Fibroblast of lung (primary cell): Measurements from ENCODE around the gene TBCC. TPM values are rescaled to one million over a fixed set of nuclear protein-coding genes. Genes with fewer than 3 reads are reported as not detected.

Source experiments
- DNase-seq, 2 donors: peaks; one replicate each; pipeline versions ENCODE4 v3.0.0 to v3.0.0-alpha.2; 2010; ENCODE audit warnings: low read depth in 2 of 2
- H2AFZ ChIP-seq: 2 replicates; pipeline ENCODE4 v1.5.1; 2012; ENCODE audit warnings: low read length, control low read depth, inconsistent platforms
- H3K27ac ChIP-seq: 2 replicates; pipeline ENCODE4 v1.5.1; 2011; ENCODE audit warnings: low read length, control low read depth; ENCODE audit not compliant: insufficient read depth
- H3K27me3 ChIP-seq: 2 replicates; pipeline ENCODE4 v1.5.1; 2011; ENCODE audit warnings: mild to moderate bottlenecking, low read length; ENCODE audit not compliant: control insufficient read depth, insufficient read depth
- H3K36me3 ChIP-seq: 2 replicates; pipeline ENCODE4 v1.5.1; 2011; ENCODE audit warnings: low read length; ENCODE audit not compliant: control insufficient read depth, insufficient read depth
- H3K4me1 ChIP-seq: 2 replicates; pipeline ENCODE4 v1.5.1; 2011; ENCODE audit warnings: low read length; ENCODE audit not compliant: control insufficient read depth, insufficient read depth; ENCODE audit errors: extremely low read depth
- H3K4me2 ChIP-seq: 2 replicates; pipeline ENCODE4 v1.5.1; 2011; ENCODE audit warnings: low read length, control low read depth; ENCODE audit not compliant: insufficient read depth; ENCODE audit errors: extremely low read depth
- H3K4me3 ChIP-seq, 4 experiments: fragments of 200-600 bp in 1 of 4; sonication (generic) in 1 of 4; replicated peaks in 1 of 4; 2 replicates each; pipeline ENCODE4 v1.5.1; 2011 to 2016; ENCODE audit warnings: low read length in 4 of 4, low read depth in 3 of 4, mild to moderate bottlenecking in 3 of 4, control low read depth in 2 of 4, inconsistent platforms in 1 of 4, mixed read lengths in 1 of 4; ENCODE audit not compliant: insufficient read depth in 1 of 4; ENCODE audit errors: control extremely low read depth in 1 of 4
- H3K79me2 ChIP-seq: 2 replicates; pipeline ENCODE4 v1.5.1; 2012; ENCODE audit warnings: mild to moderate bottlenecking, low read length, inconsistent platforms; ENCODE audit not compliant: control insufficient read depth, insufficient read depth
- H3K9ac ChIP-seq: 2 replicates; pipeline ENCODE4 v1.5.1; 2011; ENCODE audit warnings: mild to moderate bottlenecking, low read length, control low read depth; ENCODE audit not compliant: insufficient read depth
- H3K9me3 ChIP-seq: 2 replicates; pipeline ENCODE4 v1.5.1; 2012; ENCODE audit warnings: low read depth, low read length; ENCODE audit not compliant: control insufficient read depth, insufficient read depth
- H4K20me1 ChIP-seq: 2 replicates; pipeline ENCODE4 v1.5.1; 2011; ENCODE audit warnings: low read length; ENCODE audit not compliant: control insufficient read depth, insufficient read depth; ENCODE audit errors: extremely low read depth
- EZH2 ChIP-seq: IDR thresholded peaks from 2 replicates; pipeline ENCODE4 v1.5.1; 2012; ENCODE audit warnings: low read length, control low read depth, mild to moderate bottlenecking; ENCODE audit errors: missing control alignments
- polyA plus RNA-seq, 2 donors: library from polyadenylated mRNA; depleted of rRNA in 1 of 2; stranded (reverse) in 1 of 2; unstranded in 1 of 2; fragments of >200 nt; gene quantifications; 2 replicates each; pipeline ENCODE4 v1.2.1, GENCODE V29; 2011 to 2012; ENCODE audit warnings: missing spikeins in 1 of 2
- total RNA-seq: library from RNA; depleted of rRNA; stranded (reverse); fragments of >200 nt; gene quantifications from 2 replicates; pipeline ENCODE4 v1.2.1, GENCODE V29; 2014
- TF ChIP-seq, protein P1 (sequence below), 2 donors: IDR thresholded peaks in 1 of 2; conservative IDR thresholded peaks in 1 of 2; 1 replicate in 1 of 2; 2 replicates in 1 of 2; pipeline ENCODE4 v1.5.1; 2011 to 2012; ENCODE audit warnings: low read length in 2 of 2, control low read depth in 1 of 2, inconsistent platforms in 1 of 2, low read depth in 1 of 2, mild to moderate bottlenecking in 1 of 2

Gene TBCC
- total and polyA plus RNA-seq, 2 donors (not counting 1 experiment from before 2014, with no cell fraction given): 18.2 to 50.0 TPM

DNA sequence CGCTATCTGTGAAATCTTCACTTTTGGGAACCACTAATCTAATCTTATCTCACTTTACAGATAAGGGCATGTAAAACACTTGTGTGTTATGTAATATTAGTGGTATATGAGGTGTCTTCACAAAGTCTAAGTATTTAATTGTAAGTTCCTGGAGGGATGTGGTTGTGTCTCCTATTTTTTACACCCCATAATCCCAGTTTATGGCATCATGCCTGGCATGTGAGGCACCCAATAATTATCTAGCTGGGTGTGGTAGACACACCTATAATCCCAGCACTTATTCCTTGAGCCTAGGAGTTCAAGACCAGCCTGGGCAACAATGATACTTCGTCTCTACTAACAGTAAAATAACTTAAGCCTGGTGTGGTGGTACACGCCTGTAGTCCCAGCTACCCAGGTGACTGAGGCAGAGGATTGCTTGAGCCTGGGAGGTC lies 16.5 kb upstream of the TBCC start:
- no peak overlapping the region for H3K4me2 ChIP-seq
- no peak overlapping the region for H3K4me3 ChIP-seq
- H3K27ac ChIP-seq: no peak overlapping the region

DNA sequence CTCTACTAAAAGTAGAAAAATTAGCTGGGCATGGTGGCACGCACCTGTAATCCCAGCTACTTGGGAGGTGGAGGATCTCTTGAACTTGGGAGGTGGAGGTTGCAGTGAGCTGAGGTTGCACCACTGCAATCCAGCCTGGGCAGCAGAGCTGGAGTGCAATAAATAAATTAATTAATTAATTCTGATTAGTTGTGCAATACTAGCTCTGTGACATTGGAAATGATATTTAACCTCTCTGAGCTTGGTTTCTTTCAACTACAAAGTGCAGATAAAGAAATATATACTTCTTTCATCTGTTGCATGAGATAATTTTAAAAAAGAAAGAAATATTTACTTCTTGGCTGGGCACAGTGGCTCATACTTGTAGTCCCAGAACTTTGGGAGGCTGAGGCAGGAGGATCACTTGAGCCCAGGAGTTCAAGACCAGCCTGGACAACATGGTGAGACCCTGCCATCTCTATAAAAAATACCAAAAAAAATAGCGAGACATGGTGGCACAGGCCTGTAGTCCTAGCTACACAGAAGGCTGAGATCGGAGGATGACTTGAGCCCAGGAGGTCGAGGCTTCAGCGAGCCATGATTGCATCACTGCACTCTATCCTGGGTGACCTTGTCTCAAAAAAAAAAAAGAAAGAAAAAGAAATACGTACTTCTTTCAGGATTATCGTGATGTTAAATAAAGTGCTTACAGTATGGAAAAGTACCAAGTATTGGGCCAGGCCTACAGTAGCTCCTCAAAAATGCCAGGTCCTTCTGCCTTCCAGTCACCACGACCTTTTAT lies 15.6 kb upstream of the TBCC start:
- Histone ChIP-seq H2AFZ (no peak overlapping the region), H3K9ac (no peak overlapping the region), H3K27me3 (no peaks in the 10 kb centered on the region), H3K4me2 (no peak overlapping the region), H3K4me3 (no peak overlapping the region), H3K36me3 (no peaks in the 10 kb centered on the region), H3K27ac (no peak overlapping the region), H3K4me1 (no peaks in the 10 kb centered on the region), H3K79me2 (no peaks in the 10 kb centered on the region), H4K20me1 (no peaks in the 10 kb centered on the region), H3K9me3 (no peaks in the 10 kb centered on the region)
- no peak for TF ChIP-seq EZH2
- TF ChIP-seq, protein P1, sequence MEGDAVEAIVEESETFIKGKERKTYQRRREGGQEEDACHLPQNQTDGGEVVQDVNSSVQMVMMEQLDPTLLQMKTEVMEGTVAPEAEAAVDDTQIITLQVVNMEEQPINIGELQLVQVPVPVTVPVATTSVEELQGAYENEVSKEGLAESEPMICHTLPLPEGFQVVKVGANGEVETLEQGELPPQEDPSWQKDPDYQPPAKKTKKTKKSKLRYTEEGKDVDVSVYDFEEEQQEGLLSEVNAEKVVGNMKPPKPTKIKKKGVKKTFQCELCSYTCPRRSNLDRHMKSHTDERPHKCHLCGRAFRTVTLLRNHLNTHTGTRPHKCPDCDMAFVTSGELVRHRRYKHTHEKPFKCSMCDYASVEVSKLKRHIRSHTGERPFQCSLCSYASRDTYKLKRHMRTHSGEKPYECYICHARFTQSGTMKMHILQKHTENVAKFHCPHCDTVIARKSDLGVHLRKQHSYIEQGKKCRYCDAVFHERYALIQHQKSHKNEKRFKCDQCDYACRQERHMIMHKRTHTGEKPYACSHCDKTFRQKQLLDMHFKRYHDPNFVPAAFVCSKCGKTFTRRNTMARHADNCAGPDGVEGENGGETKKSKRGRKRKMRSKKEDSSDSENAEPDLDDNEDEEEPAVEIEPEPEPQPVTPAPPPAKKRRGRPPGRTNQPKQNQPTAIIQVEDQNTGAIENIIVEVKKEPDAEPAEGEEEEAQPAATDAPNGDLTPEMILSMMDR (conservative IDR thresholded peaks at IDR 0.05 in 1 of 2, IDR thresholded peaks at IDR 0.05 in 1 of 2; ENCODE audit: low read depth in 1 of 2, low read length in 2 of 2): no peak
- no peak for DNase-seq

More for the DNA sequence above, 16.5 kb upstream of the TBCC start:
- Histone ChIP-seq H4K20me1 (no peaks in the 10 kb centered on the region), H2AFZ (no peak overlapping the region), H3K27me3 (no peaks in the 10 kb centered on the region), H3K79me2 (no peaks in the 10 kb centered on the region), H3K9me3 (no peaks in the 10 kb centered on the region), H3K4me1 (no peaks in the 10 kb centered on the region), H3K9ac (no peak overlapping the region), H3K36me3 (no peaks in the 10 kb centered on the region)
- no peak for DNase-seq
- TF ChIP-seq, protein P1 (conservative IDR thresholded peaks at IDR 0.05 in 1 of 2, IDR thresholded peaks at IDR 0.05 in 1 of 2; ENCODE audit: low read depth in 1 of 2, low read length in 2 of 2): no peak

DNA sequence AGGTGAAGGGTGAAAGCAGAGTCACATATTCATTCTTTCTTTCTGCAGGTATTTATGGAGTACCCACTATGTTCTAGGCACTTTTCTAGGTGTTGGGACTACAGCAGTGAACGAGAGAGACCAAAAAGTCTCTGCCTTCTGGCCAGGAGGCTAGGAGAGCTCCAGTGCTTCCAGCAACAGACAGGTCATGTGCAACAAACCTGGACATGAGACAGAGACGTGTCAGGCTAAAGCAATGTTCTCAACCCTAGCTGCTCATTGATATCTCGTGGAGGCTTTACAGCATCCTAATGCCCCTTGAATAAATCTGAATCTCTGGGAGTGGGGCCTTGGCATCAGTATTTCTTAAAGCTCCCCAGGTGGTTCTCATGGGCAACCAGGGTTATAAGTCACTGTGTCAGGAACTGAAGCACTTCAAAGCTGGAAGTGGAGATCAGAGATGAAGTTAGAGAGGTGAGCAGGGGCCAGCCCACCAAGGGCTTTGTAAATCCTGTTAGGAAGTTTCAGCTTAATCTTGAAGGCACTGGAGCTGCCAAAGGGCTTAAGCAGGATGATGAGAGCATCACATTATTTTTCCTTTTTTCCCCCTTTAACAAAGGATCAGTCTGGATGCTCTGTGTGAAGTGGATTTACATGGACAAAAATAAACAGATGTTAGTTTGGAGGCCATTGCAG lies 13.0 kb upstream of the TBCC start:
- no peak overlapping the region for H2AFZ ChIP-seq
- no peaks in the 10 kb centered on the region for H3K27me3 ChIP-seq
- H3K9ac ChIP-seq: no peak overlapping the region
- no peaks in the 10 kb centered on the region for H3K4me1 ChIP-seq
- no peaks in the 10 kb centered on the region for H3K79me2 ChIP-seq
- H3K4me3 ChIP-seq: no peak overlapping the region
- no peak overlapping the region for H3K4me2 ChIP-seq
- no peaks in the 10 kb centered on the region for H4K20me1 ChIP-seq
- DNase-seq: no peak
- no peak overlapping the region for H3K27ac ChIP-seq
- H3K36me3 ChIP-seq: no peaks in the 10 kb centered on the region
- no peaks in the 10 kb centered on the region for H3K9me3 ChIP-seq
- TF ChIP-seq, protein P1 (conservative IDR thresholded peaks at IDR 0.05 in 1 of 2, IDR thresholded peaks at IDR 0.05 in 1 of 2; ENCODE audit: low read depth in 1 of 2, low read length in 2 of 2): no peak
- no peak for TF ChIP-seq EZH2
